NCI-H526 treated with DMSO at 0.1 percent for 48 hours (cell line): ENCODE measurements around the gene SLU7.

Experiments used
- DNase-seq: peaks from one replicate; lab custom pipeline; 2025; lab: John Stamatoyannopoulos, UW

The SLU7 gene

DNA sequence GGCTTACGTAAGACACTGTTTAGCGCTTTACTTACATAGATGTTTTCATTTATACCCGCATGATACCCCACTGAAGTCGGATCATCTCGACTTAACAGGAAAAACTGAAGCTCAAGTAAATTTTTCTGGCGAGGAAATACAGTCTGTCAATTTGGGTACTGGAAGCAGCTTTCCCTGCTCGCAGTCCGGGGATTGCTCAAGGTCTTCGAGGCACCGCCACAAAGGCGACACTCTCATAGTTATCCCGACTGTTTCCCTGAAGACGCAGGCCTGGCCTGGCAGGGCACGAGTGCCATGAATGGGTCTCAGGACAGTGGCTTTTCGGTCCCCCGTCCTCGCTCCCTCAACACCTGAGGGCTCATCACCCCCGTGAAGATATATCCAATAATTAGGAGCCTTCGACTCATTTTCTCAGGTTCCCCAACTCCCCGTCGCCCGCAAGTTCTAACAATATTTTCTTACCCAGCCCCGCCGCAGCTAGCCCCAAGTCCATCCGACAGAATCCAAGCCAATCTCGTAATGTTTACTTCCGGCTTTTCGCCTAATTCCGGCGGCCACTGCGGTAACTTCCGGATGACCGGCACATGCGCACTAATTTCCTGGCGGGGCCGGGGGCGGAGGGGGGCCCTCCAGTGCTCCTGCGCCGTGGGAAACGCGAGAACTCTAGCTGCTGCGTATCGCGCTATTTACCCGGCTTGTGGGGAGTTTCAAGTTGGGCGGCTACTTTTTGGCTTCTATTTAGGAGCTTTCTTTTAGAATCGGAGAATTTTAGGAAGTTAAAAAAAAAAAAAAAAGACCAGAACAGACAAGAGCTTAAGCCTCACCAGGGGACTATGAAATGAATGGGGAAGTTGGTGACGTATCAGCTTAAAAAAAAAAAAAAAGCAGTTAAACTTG, at the start of gene SLU7:
TSS of gene SLU7 (minus strand) at position 521 of the 897 bp plus-strand sequence. CDS start 3,787 bp downstream, outside the sequence.
- peak; percentile 67 for DNase-seq

DNA sequence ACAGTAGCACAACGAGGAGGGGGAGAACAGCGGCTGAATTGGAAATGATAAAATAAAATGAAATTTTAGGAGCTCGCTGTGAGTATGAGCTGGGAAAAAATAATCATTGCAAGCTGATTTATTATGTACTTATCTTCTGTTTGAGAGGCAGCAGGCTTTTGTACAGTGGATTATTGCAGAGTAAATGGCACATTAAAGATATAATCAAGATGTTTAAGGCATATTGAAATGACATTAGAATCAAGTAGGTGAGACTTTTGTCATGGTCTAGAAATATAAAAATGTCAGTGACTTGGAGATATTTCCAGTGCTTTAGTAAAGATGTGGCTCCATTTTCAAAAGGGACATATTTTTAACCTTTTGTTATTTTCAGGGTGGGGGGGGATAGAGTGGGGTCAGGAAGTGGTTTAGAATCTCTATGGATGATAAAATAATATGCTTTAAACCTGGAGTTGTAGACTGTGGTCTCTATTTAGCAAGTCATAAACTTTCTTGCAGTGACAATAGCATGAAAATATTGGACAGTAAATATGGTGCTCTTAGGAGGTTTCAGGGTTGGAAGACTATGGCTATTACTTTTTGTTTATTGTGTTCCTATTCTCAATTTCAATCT, 49.6 kb upstream of the SLU7 start:
- no peak for DNase-seq

DNA sequence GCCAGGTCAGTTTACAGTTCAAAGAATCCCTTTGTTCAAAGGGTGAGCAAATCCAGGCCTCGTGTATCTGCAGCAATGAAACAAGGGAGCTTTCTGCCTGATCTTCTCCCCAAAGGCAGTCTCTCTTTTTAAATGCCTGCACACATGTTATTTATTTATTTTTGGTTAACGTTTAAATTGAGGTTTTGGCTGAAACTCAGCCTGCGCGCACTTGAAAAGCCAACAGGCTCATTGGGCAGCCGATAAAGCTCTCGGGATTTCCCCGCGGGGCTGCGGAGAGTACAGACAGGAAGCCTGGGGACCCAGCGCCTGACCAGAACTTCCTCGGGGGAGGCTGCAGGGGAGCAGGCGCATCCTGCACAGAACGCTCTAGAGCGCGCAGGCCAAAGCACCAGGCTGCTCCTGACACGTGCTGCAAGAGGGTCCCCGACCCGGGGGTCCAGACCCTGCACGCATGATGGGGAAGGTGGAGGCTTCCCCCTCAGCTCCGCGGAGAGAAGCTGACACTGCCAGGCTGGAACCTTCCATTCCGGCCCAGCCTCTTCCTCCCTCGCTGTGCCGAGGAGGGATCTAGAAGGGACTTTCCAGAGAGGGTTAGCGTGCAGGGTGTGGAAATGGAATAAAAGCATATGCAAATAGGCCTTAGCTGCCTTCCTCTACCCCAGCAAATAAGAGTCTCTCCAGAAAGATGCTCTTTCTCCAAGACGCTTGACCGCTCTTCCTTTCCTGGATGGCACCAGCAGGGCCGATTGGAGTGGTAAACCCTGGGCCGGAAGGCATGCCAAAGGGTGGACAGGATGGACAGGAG, 48.9 kb upstream of the SLU7 start:
- no peak for DNase-seq

DNA sequence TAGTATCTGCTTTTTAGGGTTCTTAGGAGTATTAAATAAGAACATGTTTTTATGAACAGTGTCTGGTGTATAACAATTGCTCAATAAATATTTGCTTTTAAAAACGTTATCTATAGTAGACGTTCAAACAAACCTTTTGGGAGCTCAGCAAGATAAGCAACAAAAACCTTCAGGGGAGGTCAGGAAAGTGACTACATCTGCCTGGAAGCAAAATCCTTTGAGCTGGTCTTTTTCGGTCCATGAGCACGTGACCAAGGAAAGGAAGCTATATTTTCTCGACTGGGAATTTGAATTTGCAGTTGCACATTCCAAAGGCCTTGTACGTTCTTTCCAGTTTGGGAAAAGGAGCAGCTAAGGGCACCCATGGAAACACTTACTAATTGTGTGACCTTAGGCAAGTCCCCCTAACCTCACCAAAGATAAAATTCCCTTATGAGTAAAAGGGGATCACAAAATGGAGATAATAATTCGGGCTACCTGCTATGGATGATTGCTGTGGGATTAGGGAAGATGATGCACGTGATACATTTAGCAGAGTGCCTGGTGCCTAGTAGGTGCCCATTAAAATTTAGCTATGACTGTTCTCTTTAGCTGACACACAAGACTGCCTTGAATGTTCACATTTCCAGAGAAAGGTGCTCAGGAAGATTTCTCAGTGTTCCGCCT, 48.1 kb upstream of the SLU7 start:
- DNase-seq, result no peak

GRCh38 chr5:160466116-160466515, 47.2 kb upstream of the SLU7 start:
- DNase-seq, result no peak

- no peak for DNase-seq
Measured at GRCh38 chr5:160464466-160464797, 45.6 kb upstream of the SLU7 start.

GRCh38 chr5:160463740-160464465, 45.0 kb upstream of the SLU7 start:
- DNase-seq, result no peak

DNA sequence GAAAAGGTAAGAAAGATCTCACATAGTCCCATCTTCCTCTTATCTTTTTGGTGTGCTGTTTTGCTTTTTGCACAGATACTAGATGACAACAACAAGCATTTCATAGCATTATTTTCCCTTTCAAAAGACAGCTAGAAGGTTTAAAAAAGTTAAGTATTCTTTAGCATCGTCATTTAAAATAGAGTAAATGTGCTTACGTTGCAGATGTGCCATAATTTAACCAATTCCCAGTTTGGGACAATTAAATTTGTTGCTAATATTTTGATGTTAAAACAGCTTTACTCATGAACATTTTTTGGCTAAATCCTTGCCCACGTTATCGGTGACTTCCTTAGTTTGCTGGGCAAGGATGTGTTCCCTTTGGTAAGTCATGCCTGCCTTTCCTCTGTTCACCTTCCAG, 44.3 kb upstream of the SLU7 start:
- DNase-seq, result no peak

DNA sequence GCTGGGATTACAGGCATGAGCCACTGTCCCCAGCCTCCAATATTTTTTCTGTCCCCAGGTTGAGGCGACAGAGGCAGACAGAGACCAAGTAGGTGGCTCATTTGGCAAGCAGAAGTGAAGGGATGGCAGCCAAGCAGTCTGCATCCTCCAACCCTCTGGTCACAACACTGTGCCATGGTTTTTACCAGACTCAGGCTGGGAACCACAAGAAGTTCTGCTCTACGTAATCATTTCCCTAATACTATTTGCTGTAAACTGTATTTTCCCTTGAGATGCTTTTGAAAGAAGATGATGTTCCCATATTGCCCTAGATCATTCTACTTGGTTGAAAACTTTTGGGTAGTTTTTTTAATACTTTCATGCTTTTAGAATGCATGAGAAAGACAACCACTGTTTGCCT, 43.3 kb upstream of the SLU7 start:
- no peak for DNase-seq

DNA sequence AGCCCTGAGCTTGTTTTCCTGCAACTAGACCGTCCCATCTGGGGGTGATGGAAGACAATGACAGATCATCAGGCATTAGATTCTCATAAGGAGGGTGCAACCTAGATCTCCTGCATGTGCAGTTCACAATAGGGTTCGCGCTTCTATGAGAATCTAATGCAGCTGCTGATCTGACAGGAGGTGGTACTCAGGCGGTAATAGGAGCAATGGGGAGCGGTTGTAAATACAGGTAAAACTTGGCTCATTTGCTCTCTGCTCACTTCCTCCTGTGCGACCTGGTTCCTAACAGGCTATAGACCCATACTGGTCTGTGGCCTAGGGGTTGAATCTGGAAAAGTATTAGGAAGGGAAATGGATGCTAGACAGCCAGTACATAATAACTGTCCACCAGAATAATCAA, 42.5 kb upstream of the SLU7 start:
- DNase-seq, result no peak

DNA sequence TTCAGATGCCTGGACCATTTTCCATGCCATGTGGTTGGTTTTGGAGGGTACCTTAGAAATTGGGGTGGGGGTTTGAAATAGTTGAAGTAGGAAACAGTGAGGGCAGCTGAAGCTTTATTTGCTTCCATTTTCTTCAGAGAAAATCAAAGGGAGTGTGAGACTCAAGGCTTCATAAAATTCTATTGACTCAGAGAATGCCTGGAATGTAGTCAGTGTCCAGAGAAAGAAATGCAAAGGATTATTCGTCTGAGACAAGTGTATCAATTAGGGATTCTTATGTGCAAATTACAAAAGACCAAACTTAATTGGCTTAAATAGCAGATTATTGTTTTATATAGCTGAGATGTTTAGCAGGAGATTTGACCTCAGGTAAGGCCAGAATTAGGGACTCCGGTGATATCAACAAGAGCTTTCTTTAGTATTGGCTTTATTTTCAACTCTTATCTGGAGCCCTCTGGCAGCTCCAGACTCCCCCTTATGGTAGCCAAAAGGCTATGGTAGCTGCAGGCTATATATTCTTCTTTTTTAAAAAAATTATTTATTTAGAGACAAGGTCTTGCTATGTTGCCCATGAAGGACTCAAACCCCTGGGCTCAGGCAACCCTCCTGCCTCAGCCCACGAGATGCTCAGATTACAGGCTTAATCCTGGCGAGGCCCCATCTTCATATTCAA, 41.6 kb upstream of the SLU7 start:
- no peak for DNase-seq

GRCh38 chr5:160458806-160459800, 40.2 kb upstream of the SLU7 start:
- DNase-seq, result no peak

DNA sequence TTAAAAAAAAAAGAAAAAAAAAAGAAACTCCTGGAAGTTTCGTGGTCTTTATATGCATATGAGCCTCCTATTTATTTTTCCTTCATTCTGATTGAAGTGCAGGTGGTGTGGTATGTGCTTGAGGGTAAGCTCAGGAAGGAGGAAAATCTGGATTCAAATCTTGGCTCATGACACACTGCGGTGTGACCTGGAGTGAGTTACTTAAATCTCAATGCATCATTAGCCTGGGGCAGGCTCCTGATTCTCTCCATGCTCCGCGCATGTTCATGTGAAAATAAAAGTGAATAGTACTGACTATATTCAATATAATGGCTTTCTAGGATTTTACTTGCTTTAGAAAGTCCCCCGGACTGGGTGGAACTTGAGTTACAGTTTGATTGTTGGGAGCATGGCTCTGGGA, 38.4 kb upstream of the SLU7 start:
- DNase-seq, result no peak

GRCh38 chr5:160456480-160457177, 37.7 kb upstream of the SLU7 start:
- no peak for DNase-seq

DNA sequence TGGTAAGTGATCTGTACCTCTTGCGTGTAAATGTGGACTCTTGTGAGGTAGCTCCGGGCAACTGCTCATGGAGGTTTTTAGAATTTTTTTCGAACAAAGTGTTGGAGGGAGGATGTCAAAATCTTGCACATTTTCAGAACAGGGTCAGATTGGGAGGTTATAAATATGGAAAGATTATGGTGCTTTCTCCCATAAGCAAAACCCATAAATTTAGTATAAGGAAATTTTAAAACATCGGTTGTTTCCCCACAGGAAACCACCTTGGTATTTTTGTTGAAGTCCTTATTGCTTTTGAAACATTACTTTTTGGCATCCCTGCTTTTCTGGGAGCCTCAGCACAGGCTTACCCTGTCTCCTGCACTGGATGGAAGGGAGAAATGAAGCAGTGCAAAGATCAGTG, 36.7 kb upstream of the SLU7 start:
- no peak for DNase-seq

DNA sequence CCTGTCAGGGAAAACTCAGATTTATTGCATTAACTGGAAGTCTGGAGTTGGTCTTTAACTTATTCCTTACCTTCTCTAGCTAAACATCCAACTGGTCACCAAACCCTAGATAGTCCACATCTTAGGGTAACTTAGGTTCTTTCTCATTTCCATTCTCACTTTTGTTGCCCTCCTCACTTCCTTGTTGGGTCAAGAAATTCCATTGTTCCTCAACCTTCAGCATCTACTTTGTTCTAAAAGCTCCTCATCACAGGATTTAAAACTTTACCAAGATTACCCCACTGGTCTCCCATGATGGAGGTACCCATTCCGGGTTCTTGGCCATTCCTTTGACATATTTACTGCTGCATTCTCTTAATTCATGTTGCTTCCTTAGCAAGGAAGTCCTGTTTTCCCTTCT, 34.9 kb upstream of the SLU7 start:
- no peak for DNase-seq

DNA sequence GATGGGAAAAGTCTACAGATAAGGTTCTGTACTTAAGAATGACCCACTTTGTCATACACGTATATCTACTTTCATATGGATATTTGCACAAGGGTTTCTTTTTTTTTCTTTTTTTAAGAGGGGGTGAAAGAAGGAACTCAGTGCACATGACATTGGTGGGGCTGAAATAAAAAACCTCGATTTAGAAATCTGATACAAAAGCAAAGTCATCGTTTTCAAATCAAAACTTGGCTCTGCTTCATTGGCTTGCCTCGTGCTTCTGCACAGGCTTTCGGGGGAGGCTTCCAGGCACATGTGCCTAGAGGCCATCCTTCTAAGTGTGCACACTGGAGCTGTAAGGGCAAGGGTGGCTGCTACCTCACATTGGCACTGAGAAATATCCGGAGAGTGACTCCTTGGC, 33.9 kb upstream of the SLU7 start:
- DNase-seq, result no peak

- DNase-seq, result no peak
Measured at GRCh38 chr5:160452036-160452435, 33.2 kb upstream of the SLU7 start.

- no peak for DNase-seq
Measured at GRCh38 chr5:160451281-160451680, 32.4 kb upstream of the SLU7 start.
